Activated CD8-positive, alpha-beta memory T cell treated with anti-CD3 and anti-CD28 coated beads, Interleukin-2, amount 50 U/mL, for 4 hours (primary cell): ENCODE results near the gene UBE2B.

Experiments
- DNase-seq: peaks from one replicate; pipeline ENCODE4 v3.0.0-alpha.2; 2020

UBE2B gene

GRCh38 chr5:134438721-134439123 is 67.4 kb downstream of the UBE2B start:
- DNase-seq, result no peak

GRCh38 chr5:134439210-134439654 is 67.9 kb downstream of the UBE2B start:
- DNase-seq, result no peak

GRCh38 chr5:134440201-134440755 is 68.9 kb downstream of the UBE2B start:
- no peak for DNase-seq
